Neural cell (in vitro differentiated cells): Measurements from ENCODE around the gene SLC35C1.

Experiments
- EP300 ChIP-seq: fragments of 450-650 bp; conservative IDR thresholded peaks from 2 replicates; pipeline ENCODE4 v1.6.1; 2014; ENCODE audit warnings: antibody characterized with exemption, mild to moderate bottlenecking, moderate library complexity; ENCODE audit not compliant: poor library complexity, severe bottlenecking
- EZH2 ChIP-seq: fragments of 200-600, 300-800 bp; shearing (Covaris generic), sonication (generic); IDR thresholded peaks from 2 replicates; pipeline ENCODE4 v1.6.1; 2014; ENCODE audit warnings: antibody characterized with exemption, low read length, borderline replicate concordance, mild to moderate bottlenecking; ENCODE audit not compliant: insufficient read depth, poor library complexity, severe bottlenecking
- POLR2AphosphoS5 ChIP-seq: IDR thresholded peaks from 2 replicates; pipeline ENCODE4 v1.6.1; 2012
- SMC3 ChIP-seq: fragments of 450-650 bp; conservative IDR thresholded peaks from 2 replicates; pipeline ENCODE4 v1.6.1; 2014; ENCODE audit warnings: antibody characterized with exemption, mild to moderate bottlenecking, moderate library complexity; ENCODE audit not compliant: poor library complexity
- TF ChIP-seq, protein P1 (sequence below): fragments of 450-650 bp; IDR thresholded peaks from 2 replicates; pipeline ENCODE4 v1.5.1; 2014; ENCODE audit warnings: antibody characterized with exemption, mild to moderate bottlenecking, moderate library complexity; ENCODE audit not compliant: poor library complexity, severe bottlenecking
- TF ChIP-seq, protein P2 (sequence below): IDR thresholded peaks from 2 replicates; pipeline ENCODE4 v1.6.1; 2012; ENCODE audit warnings: borderline replicate concordance

DNA sequence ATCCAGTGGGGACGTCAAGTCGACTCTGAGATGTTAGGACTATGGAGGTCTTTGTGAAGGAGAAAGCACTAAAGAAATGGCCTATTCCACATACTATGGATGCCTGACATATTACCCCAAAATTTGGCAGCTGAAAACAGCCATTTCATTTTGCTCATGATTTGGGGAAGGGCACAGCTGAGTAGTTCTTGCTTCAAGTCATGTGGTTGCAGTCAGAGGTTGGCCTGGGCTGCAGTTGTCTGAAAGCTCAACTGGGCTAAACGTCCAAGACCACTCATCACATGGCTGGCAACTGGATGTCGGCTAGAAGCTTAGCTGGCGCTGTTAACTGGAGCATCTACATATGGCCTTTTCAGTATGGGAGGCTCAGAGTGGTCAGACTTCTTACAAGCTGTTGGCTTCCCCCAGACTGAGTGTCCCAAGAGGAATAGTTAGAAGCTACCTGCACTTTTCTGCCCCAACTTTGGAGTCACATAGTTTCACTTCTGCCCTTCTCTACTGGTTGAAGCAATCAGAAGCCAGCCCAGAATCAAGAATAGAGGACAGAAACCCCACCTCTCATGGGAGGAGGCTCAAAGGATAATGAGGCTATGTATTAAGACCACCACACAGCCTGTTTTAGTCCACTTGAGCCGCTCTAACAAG is 14.1 kb downstream of the SLC35C1 start:
- TF ChIP-seq, protein P1, sequence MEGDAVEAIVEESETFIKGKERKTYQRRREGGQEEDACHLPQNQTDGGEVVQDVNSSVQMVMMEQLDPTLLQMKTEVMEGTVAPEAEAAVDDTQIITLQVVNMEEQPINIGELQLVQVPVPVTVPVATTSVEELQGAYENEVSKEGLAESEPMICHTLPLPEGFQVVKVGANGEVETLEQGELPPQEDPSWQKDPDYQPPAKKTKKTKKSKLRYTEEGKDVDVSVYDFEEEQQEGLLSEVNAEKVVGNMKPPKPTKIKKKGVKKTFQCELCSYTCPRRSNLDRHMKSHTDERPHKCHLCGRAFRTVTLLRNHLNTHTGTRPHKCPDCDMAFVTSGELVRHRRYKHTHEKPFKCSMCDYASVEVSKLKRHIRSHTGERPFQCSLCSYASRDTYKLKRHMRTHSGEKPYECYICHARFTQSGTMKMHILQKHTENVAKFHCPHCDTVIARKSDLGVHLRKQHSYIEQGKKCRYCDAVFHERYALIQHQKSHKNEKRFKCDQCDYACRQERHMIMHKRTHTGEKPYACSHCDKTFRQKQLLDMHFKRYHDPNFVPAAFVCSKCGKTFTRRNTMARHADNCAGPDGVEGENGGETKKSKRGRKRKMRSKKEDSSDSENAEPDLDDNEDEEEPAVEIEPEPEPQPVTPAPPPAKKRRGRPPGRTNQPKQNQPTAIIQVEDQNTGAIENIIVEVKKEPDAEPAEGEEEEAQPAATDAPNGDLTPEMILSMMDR = no peak
- no peak for TF ChIP-seq SMC3
- no peak for TF ChIP-seq EP300
- TF ChIP-seq, protein P2, sequence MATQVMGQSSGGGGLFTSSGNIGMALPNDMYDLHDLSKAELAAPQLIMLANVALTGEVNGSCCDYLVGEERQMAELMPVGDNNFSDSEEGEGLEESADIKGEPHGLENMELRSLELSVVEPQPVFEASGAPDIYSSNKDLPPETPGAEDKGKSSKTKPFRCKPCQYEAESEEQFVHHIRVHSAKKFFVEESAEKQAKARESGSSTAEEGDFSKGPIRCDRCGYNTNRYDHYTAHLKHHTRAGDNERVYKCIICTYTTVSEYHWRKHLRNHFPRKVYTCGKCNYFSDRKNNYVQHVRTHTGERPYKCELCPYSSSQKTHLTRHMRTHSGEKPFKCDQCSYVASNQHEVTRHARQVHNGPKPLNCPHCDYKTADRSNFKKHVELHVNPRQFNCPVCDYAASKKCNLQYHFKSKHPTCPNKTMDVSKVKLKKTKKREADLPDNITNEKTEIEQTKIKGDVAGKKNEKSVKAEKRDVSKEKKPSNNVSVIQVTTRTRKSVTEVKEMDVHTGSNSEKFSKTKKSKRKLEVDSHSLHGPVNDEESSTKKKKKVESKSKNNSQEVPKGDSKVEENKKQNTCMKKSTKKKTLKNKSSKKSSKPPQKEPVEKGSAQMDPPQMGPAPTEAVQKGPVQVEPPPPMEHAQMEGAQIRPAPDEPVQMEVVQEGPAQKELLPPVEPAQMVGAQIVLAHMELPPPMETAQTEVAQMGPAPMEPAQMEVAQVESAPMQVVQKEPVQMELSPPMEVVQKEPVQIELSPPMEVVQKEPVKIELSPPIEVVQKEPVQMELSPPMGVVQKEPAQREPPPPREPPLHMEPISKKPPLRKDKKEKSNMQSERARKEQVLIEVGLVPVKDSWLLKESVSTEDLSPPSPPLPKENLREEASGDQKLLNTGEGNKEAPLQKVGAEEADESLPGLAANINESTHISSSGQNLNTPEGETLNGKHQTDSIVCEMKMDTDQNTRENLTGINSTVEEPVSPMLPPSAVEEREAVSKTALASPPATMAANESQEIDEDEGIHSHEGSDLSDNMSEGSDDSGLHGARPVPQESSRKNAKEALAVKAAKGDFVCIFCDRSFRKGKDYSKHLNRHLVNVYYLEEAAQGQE = no peak
- TF ChIP-seq POLR2AphosphoS5 = no peak
- TF ChIP-seq EZH2 = no peak
